Stimulated activated CD4-positive, alpha-beta T cell treated with anti-CD3 and anti-CD28 coated beads, Interleukin-12 subunit alpha, Interleukin-12 subunit beta, amount 100 ng/mL, for 4 hours (primary cell): ENCODE results near the gene MMP3.
"Not testable (repeated sequence)": the region's sequence is repeated elsewhere in the genome, so short reads cannot be mapped to it uniquely, and the experiment has no call there.

ENCODE experiments used
- DNase-seq: peaks from one replicate; pipeline ENCODE4 v3.0.0-alpha.2; 2020

MMP3 gene

GRCh38 chr11:102843489-102843888, at the start of gene MMP3:
TSS of gene MMP3 (minus strand) at chr11:102843609. CDS start at chr11:102843546, 63 bp downstream.
- DNase-seq, result no peak

- no peak for DNase-seq
Measured at GRCh38 chr11:102891736-102892135, 48.3 kb upstream of the MMP3 start.

GRCh38 chr11:102886999-102887398, 43.6 kb upstream of the MMP3 start:
- DNase-seq, result no peak

- no peak for DNase-seq
Measured at GRCh38 chr11:102883141-102883540, 39.7 kb upstream of the MMP3 start.

GRCh38 chr11:102882389-102883024, 39.1 kb upstream of the MMP3 start:
- no peak for DNase-seq

GRCh38 chr11:102879801-102880200, 36.4 kb upstream of the MMP3 start:
- no peak for DNase-seq

GRCh38 chr11:102878595-102878994, 35.2 kb upstream of the MMP3 start:
- no peak for DNase-seq

GRCh38 chr11:102874852-102875251, 31.4 kb upstream of the MMP3 start, which contains the start of gene MMP12:
TSS of gene MMP12 (minus strand) at chr11:102874982. CDS start at chr11:102874937, 45 bp downstream.
- DNase-seq, result no peak

GRCh38 chr11:102869354-102869964, 26.1 kb upstream of the MMP3 start:
- DNase-seq, result not testable (repeated sequence)

GRCh38 chr11:102868339-102868738, 24.9 kb upstream of the MMP3 start:
- no peak for DNase-seq

- DNase-seq, result no peak
Measured at GRCh38 chr11:102864724-102865123, 21.3 kb upstream of the MMP3 start.

- no peak for DNase-seq
Measured at GRCh38 chr11:102853956-102854355, 10.5 kb upstream of the MMP3 start.

GRCh38 chr11:102853055-102853454, 9.6 kb upstream of the MMP3 start:
- no peak for DNase-seq

GRCh38 chr11:102850973-102851745, 7.8 kb upstream of the MMP3 start:
- no peak for DNase-seq

GRCh38 chr11:102849311-102849710, 5.9 kb upstream of the MMP3 start:
- no peak for DNase-seq

- DNase-seq, result no peak
Measured at GRCh38 chr11:102846292-102846691, 2.9 kb upstream of the MMP3 start.

GRCh38 chr11:102842930-102843329, 479 bp downstream of the MMP3 start:
- no peak for DNase-seq

- no peak for DNase-seq
Measured at GRCh38 chr11:102840018-102840417, 3.4 kb downstream of the MMP3 start.

- no peak for DNase-seq
Measured at GRCh38 chr11:102837646-102838045, 5.8 kb downstream of the MMP3 start.

- no peak for DNase-seq
Measured at GRCh38 chr11:102837156-102837555, 6.3 kb downstream of the MMP3 start.

- no peak for DNase-seq
Measured at GRCh38 chr11:102836290-102836875, 7.0 kb downstream of the MMP3 start.

- DNase-seq, result no peak
Measured at GRCh38 chr11:102833731-102834130, 9.7 kb downstream of the MMP3 start.

GRCh38 chr11:102832612-102833011, 10.8 kb downstream of the MMP3 start:
- no peak for DNase-seq
